HG02678 (cell line): Measurements from ENCODE around the gene BCAP29.

Source experiments
- ATAC-seq: cut with Tn5 transposase; IDR thresholded peaks from one replicate; pipeline ENCODE4 v1.9.1; 2021; ENCODE audit warnings: mild to moderate bottlenecking, moderate library complexity; ENCODE audit not compliant: unreplicated experiment

Gene BCAP29

DNA sequence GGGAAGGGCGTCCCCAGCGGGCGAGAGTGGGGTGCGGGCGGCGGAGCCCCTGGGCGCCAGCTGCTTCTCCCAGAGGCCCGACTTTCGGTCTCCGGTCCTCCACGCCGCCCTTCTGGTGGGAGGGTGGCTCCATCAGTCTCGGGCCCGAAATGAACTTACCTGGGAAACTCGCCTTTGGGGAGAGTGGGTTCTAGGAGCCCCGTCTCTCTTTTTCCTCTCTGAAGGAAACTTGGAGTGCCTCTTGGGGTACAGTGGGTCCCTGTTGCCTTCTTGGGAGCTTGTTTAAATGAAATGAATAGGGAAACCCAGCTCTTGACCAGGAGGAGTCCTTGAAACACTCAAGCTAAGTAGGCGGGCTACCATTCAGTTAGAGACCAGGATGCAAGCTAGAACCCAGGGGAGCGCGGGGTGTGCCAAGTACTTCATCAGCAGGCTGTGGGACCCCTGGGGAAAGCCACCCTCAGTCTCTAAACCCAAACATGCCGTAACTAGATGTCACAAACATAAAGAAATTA is 81.9 kb downstream of the BCAP29 start:
- ATAC-seq, result no peak

DNA sequence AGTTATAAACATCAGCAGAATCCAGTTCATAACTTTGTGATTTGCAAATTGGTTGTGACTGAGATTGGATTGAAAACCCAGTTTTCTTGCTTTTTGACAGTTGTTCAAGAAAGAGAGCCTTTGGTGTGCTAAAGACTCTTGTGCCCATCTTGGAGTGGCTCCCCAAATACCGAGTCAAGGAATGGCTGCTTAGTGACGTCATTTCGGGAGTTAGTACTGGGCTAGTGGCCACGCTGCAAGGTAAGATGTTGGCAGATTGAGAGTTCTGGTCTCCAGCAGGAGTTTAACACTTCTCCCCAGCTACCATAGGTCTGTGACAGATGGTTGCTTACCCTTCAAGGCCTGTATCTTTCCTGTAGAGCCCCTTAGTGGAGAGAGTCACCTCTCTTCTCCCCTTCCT is 83.2 kb downstream of the BCAP29 start:
- ATAC-seq, result no peak

GRCh38 chr7:107666790-107667189 is 86.7 kb downstream of the BCAP29 start:
- ATAC-seq, result no peak

- ATAC-seq, result no peak
Measured at GRCh38 chr7:107667341-107667740, 87.3 kb downstream of the BCAP29 start.

DNA sequence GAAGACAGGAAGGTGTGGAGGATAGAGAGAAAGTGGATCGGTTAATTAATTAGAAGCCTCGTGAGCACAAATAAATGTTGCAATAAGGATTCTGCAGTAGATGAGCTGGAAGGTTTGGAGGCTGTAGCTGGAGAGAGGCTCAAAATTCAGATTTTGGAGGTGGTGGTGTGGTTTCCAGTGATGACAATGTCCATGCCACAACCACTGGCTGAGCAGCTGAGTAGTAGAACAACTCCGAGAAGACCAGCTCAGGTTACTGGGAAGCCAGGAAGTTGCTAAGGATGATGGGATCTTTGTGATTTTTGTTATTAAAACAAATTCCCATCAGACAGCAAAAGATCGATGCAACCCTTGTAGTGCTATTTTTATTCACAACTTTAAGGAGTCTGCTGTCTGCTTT is 88.2 kb downstream of the BCAP29 start:
- ATAC-seq, result no peak
